HCT116 (cell line): Measurements from ENCODE around the gene SPON1. TPM values are rescaled to one million over a fixed set of nuclear protein-coding genes. Genes with fewer than 3 reads are reported as not detected.
A peak's percentile ranks its signal among the peaks of the same experiment; 100 is the strongest.

Source experiments
- ATAC-seq: fragments of 200-7000 bp; cut with Tn5 transposase; 2 replicates; pipeline ENCODE4 v1.9.1; 2020; ENCODE audit warnings: mild to moderate bottlenecking, moderate library complexity
- BruUV-seq: library from RNA; stranded (reverse); fragments of 400-500 nt; replicated peaks from 2 replicates; lab custom pipeline; 2021; lab: Mats Ljungman, UMichigan
- CTCF ChIA-PET: fragments of 300-600 bp; sonication (Branson Sonifier 250); formaldehyde crosslinking; loops from one replicate; lab custom pipeline; 2021; ENCODE audit warnings: antibody characterized with exemption; lab: Charles Lee
- POLR2A ChIA-PET: fragments of 300-600, 350-600 bp; sonication (Branson Sonifier 250); formaldehyde crosslinking; loops from one replicate; lab custom pipeline; 2021; ENCODE audit warnings: antibody characterized with exemption; lab: Charles Lee
- RAD21 ChIA-PET, 2 experiments: fragments of 300-600 bp; sonication (Branson Sonifier 250); formaldehyde crosslinking; loops; one replicate each; lab custom pipeline; 2023; ENCODE audit warnings: low total read pairs in 2 of 2; ENCODE audit not compliant: uncharacterized antibody in 2 of 2, unreplicated experiment in 2 of 2, low non-redundant PET in 1 of 2; lab: Charles Lee
- DNase-seq: peaks from one replicate; pipeline ENCODE4 v3.0.0-alpha.2; 2010; ENCODE audit warnings: low read depth, low spot score
- H2AFZ ChIP-seq: fragments of 200-600 bp; shearing (Covaris generic), sonication (generic); 2 replicates; pipeline ENCODE4 v1.6.1; 2017; ENCODE audit warnings: low read depth, mixed run types, mixed read lengths, antibody characterized with exemption, low read length; ENCODE audit not compliant: poor library complexity, severe bottlenecking
- H3K27ac ChIP-seq: 2 replicates; pipeline ENCODE4 v1.5.1; 2012; ENCODE audit warnings: low read depth, low read length
- H3K27me3 ChIP-seq: fragments of 200-600 bp; sonication (generic); 2 replicates; pipeline ENCODE4 v1.6.1; 2016; ENCODE audit warnings: mixed run types, low read length, mixed read lengths; ENCODE audit not compliant: insufficient read depth
- H3K36me3 ChIP-seq, 2 experiments: fragments of 200-500 bp in 1 of 2; fragments of 200-600 bp in 1 of 2; sonication (Bioruptor generic) in 1 of 2; sonication (generic) in 1 of 2; 2 replicates each; pipeline versions ENCODE4 v1.5.1 to v1.6.1; 2014 to 2016; ENCODE audit warnings: low read length in 2 of 2, inconsistent platforms in 1 of 2, mixed read lengths in 1 of 2, mixed run types in 1 of 2; ENCODE audit not compliant: insufficient read depth in 2 of 2, control insufficient read depth in 1 of 2
- H3K4me1 ChIP-seq, 2 experiments: fragments of 200-600 bp in 1 of 2; sonication (generic) in 1 of 2; 2 replicates each; pipeline versions ENCODE4 v1.5.1 to v1.6.1; 2012 to 2017; ENCODE audit warnings: low read length in 2 of 2, inconsistent platforms in 1 of 2, mild to moderate bottlenecking in 1 of 2, mixed read lengths in 1 of 2, mixed run types in 1 of 2, moderate library complexity in 1 of 2; ENCODE audit not compliant: insufficient read depth in 2 of 2, control insufficient read depth in 1 of 2
- H3K4me2 ChIP-seq: fragments of 200-600 bp; sonication (generic); 2 replicates; pipeline ENCODE4 v1.6.1; 2017; ENCODE audit warnings: mixed run types, low read length, mixed read lengths
- H3K4me3 ChIP-seq, 2 experiments: fragments of 200-600 bp in 1 of 2; sonication (generic) in 1 of 2; replicated peaks in 1 of 2; 2 replicates each; pipeline ENCODE4 v1.5.1; 2011 to 2016; ENCODE audit warnings: low read length in 2 of 2, control low read depth in 1 of 2, low read depth in 1 of 2, mild to moderate bottlenecking in 1 of 2, mixed read lengths in 1 of 2, mixed run types in 1 of 2
- H3K79me2 ChIP-seq: fragments of 200-600 bp; sonication (generic); 2 replicates; pipeline ENCODE4 v1.6.1; 2017; ENCODE audit warnings: mild to moderate bottlenecking, mixed run types, low read length, moderate library complexity, mixed read lengths; ENCODE audit not compliant: insufficient read depth
- H3K9ac ChIP-seq: fragments of 200-600 bp; sonication (generic); 2 replicates; pipeline ENCODE4 v1.6.1; 2016; ENCODE audit warnings: low read length, mixed read lengths
- H3K9me2 ChIP-seq: fragments of 200-600 bp; sonication (generic), shearing (Covaris generic); 2 replicates; pipeline ENCODE4 v1.6.1; 2017; ENCODE audit warnings: mixed run types, mild to moderate bottlenecking, moderate library complexity; ENCODE audit not compliant: insufficient read depth
- H3K9me3 ChIP-seq, 2 experiments: fragments of 200-500 bp in 1 of 2; fragments of 200-600 bp in 1 of 2; sonication (Bioruptor generic) in 1 of 2; sonication (generic) in 1 of 2; 2 replicates each; pipeline ENCODE4 v1.6.1; 2014 to 2017; ENCODE audit warnings: low read length in 2 of 2, mixed read lengths in 2 of 2, inconsistent platforms in 1 of 2, low read depth in 1 of 2, mild to moderate bottlenecking in 1 of 2, mixed run types in 1 of 2, moderate library complexity in 1 of 2; ENCODE audit not compliant: control insufficient read depth in 1 of 2, insufficient read depth in 1 of 2
- H4K20me1 ChIP-seq: fragments of 200-600 bp; sonication (generic), shearing (Covaris generic); 2 replicates; pipeline ENCODE4 v1.6.1; 2017; ENCODE audit warnings: mixed run types, mild to moderate bottlenecking, moderate library complexity; ENCODE audit not compliant: insufficient read depth
- CBX3 ChIP-seq: IDR thresholded peaks from 2 replicates; pipeline ENCODE4 v1.6.1; 2012; ENCODE audit warnings: low read depth
- CEBPB ChIP-seq: IDR thresholded peaks from 2 replicates; pipeline ENCODE4 v1.6.1; 2012; ENCODE audit warnings: low read depth
- CTCF ChIP-seq, 3 experiments: fragments of 200-600 bp in 1 of 3; sonication (generic) in 1 of 3; IDR thresholded peaks in 2 of 3; conservative IDR thresholded peaks in 1 of 3; 2 replicates each; pipeline ENCODE4 v1.5.1; 2012 to 2017; ENCODE audit warnings: low read depth in 2 of 3, low read length in 2 of 3, antibody characterized with exemption in 1 of 3, borderline replicate concordance in 1 of 3, control low read depth in 1 of 3, mild to moderate bottlenecking in 1 of 3, mixed read lengths in 1 of 3, mixed run types in 1 of 3, moderate library complexity in 1 of 3; ENCODE audit not compliant: insufficient read depth in 1 of 3
- EGR1 ChIP-seq: IDR thresholded peaks from 2 replicates; pipeline ENCODE4 v1.6.1; 2012; ENCODE audit warnings: low read depth
- EZH2 ChIP-seq: fragments of 200-600 bp; sonication (generic); IDR thresholded peaks from 2 replicates; pipeline ENCODE4 v1.6.1; 2017; ENCODE audit warnings: antibody characterized with exemption, mixed run types
- JUND ChIP-seq: IDR thresholded peaks from 2 replicates; pipeline ENCODE4 v1.6.1; 2012
- RAD21 ChIP-seq: IDR thresholded peaks from 2 replicates; pipeline ENCODE4 v1.6.1; 2012; ENCODE audit warnings: low read depth, mild to moderate bottlenecking
- REST ChIP-seq: IDR thresholded peaks from 2 replicates; pipeline ENCODE4 v1.6.1; 2012; ENCODE audit warnings: low read depth
- SIN3A ChIP-seq: IDR thresholded peaks from 2 replicates; pipeline ENCODE4 v1.6.1; 2012; ENCODE audit warnings: low read depth
- TCF7L2 ChIP-seq: IDR thresholded peaks from 2 replicates; pipeline ENCODE4 v1.7.0; 2011; ENCODE audit warnings: borderline replicate concordance, inconsistent platforms; ENCODE audit not compliant: insufficient read depth, insufficient read length; ENCODE audit errors: extremely low read depth
- ZFX ChIP-seq: fragments of 450-650 bp; IDR thresholded peaks from 2 replicates; pipeline ENCODE4 v1.6.1; 2017
- intact Hi-C: fragments of 100-400 bp; cut with micrococcal nuclease; formaldehyde crosslinking; loops from 2 replicates; pipeline ENCODE4 v1.10.0; 2022
- total RNA-seq: library from RNA; stranded (reverse); gene quantifications from one replicate; pipeline ENCODE4 v1.2.1, GENCODE V29; 2021; ENCODE audit not compliant: unreplicated experiment

Gene SPON1
- total RNA-seq, 1 experiment from 2014 or later: 0.17 TPM

GRCh38 chr11:14036469-14036868 lies 73.9 kb downstream of the SPON1 start:
- ChIA-PET RAD21 (no interaction called here), POLR2A (no interaction called here), CTCF (no interaction called here)
- Histone ChIP-seq H3K9me3 (no peaks in the 10 kb centered on the region), H3K36me3 (no peaks in the 10 kb centered on the region), H3K4me2 (no peak overlapping the region), H3K4me3 (no peak overlapping the region), H3K27ac (no peak overlapping the region), H3K79me2 (no peaks in the 10 kb centered on the region), H2AFZ (no peak overlapping the region), H4K20me1 (no peaks in the 10 kb centered on the region), H3K9me2 (no peaks in the 10 kb centered on the region), H3K4me1 (no peaks in the 10 kb centered on the region), H3K9ac (no peak overlapping the region), H3K27me3 (no peaks in the 10 kb centered on the region)
- intact Hi-C loops: no loop called here
- DNase-seq (no peak), ATAC-seq (no peak)
- no TSS peak for BruUV-seq
- TF ChIP-seq EZH2: no peak
- TF ChIP-seq EGR1: no peak
- no peak for TF ChIP-seq REST
- no peak for TF ChIP-seq ZFX
- no peak for TF ChIP-seq SIN3A
- no peak for TF ChIP-seq JUND

GRCh38 chr11:14041040-14041439 lies 78.5 kb downstream of the SPON1 start:
- no peaks in the 10 kb centered on the region for H3K27me3 ChIP-seq
- TF ChIP-seq RAD21: peak; percentile 78
- TF ChIP-seq CTCF (IDR thresholded peaks at IDR 0.05 in 2 of 3, conservative IDR thresholded peaks at IDR 0.05 in 1 of 3; ENCODE audit: borderline replicate concordance in 1 of 3, insufficient read depth in 1 of 3, low read depth in 2 of 3, low read length in 2 of 3): peak; percentile 47 to 64 (median 57); a peak in 5 of 6 replicates
- 0 out of 2 replicates have a peak, but pooled peaks have one; percentile 39 for TF ChIP-seq CBX3
- TF ChIP-seq TCF7L2: no peak
- no peak for TF ChIP-seq CEBPB
- DNase-seq (peak; percentile 22), ATAC-seq (peak; percentile 87)
- no peak overlapping the region for H3K9ac ChIP-seq
- H3K36me3 ChIP-seq: no peaks in the 10 kb centered on the region
- no peaks in the 10 kb centered on the region for H3K9me3 ChIP-seq
- BruUV-seq: no TSS peak
- H4K20me1 ChIP-seq: no peaks in the 10 kb centered on the region
- no peak overlapping the region; the same call in 1 of the 2 replicates for H3K4me2 ChIP-seq
- ChIA-PET RAD21 (no interaction called here), CTCF (interaction anchor here (0.7 to 1.0 kb wide), 2 partner anchors 70 to 85 kb away, joined by 3 to 4 read pairs; no protein-coding TSS in a partner anchor), POLR2A (no interaction called here)
- intact Hi-C loops: no loop called here
- H3K27ac ChIP-seq: no peak overlapping the region
- H3K9me2 ChIP-seq: no peaks in the 10 kb centered on the region
- H3K4me3 ChIP-seq: no peak overlapping the region
- H2AFZ ChIP-seq: peak overlapping the region; percentile 80
- no peaks in the 10 kb centered on the region for H3K4me1 ChIP-seq
- H3K79me2 ChIP-seq: no peaks in the 10 kb centered on the region
